ENCODE results near the gene CAMKMT.
"Not testable (repeated sequence)": the region's sequence is repeated elsewhere in the genome, so short reads cannot be mapped to it uniquely, and the experiment has no call there.

CAMKMT gene

GRCh38 chr2:44495544-44495943 is 133.8 kb downstream of the CAMKMT start:
- no peak for TF ChIP-seq CTCF (IDR thresholded peaks at IDR 0.05)
- Histone ChIP-seq H3K27ac (no peak overlapping the region), H3K4me3 (no peak overlapping the region)
- no peak for DNase-seq (ENCODE audit: low spot score)

- Histone ChIP-seq H3K27ac (no peak overlapping the region), H3K4me3 (no peak overlapping the region)
- TF ChIP-seq CTCF (IDR thresholded peaks at IDR 0.05) = no peak
- DNase-seq (ENCODE audit: low spot score) = no peak
Measured at GRCh38 chr2:44496130-44496529, 134.4 kb downstream of the CAMKMT start.

GRCh38 chr2:44498551-44498950 is 136.8 kb downstream of the CAMKMT start:
- H3K27ac ChIP-seq = no peak overlapping the region
- no peak overlapping the region for H3K4me3 ChIP-seq
- no peak for TF ChIP-seq CTCF (IDR thresholded peaks at IDR 0.05)
- no peak for DNase-seq (ENCODE audit: low spot score)

GRCh38 chr2:44505664-44506063 is 143.9 kb downstream of the CAMKMT start:
- H3K4me3 ChIP-seq; H3K27ac ChIP-seq; DNase-seq (ENCODE audit: low spot score): not testable (repeated sequence)

GRCh38 chr2:44510246-44510645 is 148.5 kb downstream of the CAMKMT start:
- Histone ChIP-seq H3K27ac (no peak overlapping the region), H3K4me3 (no peak overlapping the region)
- TF ChIP-seq CTCF (IDR thresholded peaks at IDR 0.05) = no peak
- no peak for DNase-seq (ENCODE audit: low spot score)

- no peak for TF ChIP-seq CTCF (IDR thresholded peaks at IDR 0.05)
- DNase-seq (ENCODE audit: low spot score) = no peak
- no peak overlapping the region for H3K4me3 ChIP-seq
- no peak overlapping the region for H3K27ac ChIP-seq
Measured at GRCh38 chr2:44515416-44515815, 153.7 kb downstream of the CAMKMT start.

- DNase-seq (ENCODE audit: low spot score) = no peak
- TF ChIP-seq CTCF (IDR thresholded peaks at IDR 0.05) = no peak
- Histone ChIP-seq H3K27ac (no peak overlapping the region), H3K4me3 (no peak overlapping the region)
Measured at GRCh38 chr2:44519026-44519425, 157.3 kb downstream of the CAMKMT start.

- TF ChIP-seq CTCF (IDR thresholded peaks at IDR 0.05) = no peak
- no peak overlapping the region for H3K27ac ChIP-seq
- no peak overlapping the region for H3K4me3 ChIP-seq
- DNase-seq (ENCODE audit: low spot score) = no peak
Measured at GRCh38 chr2:44522846-44523245, 161.1 kb downstream of the CAMKMT start.
